ENCODE results near the gene INPP5D.

- no peak for TF ChIP-seq CTCF (IDR thresholded peaks at IDR 0.05; ENCODE audit: low read depth, low read length)
- no peak for TF ChIP-seq EZH2phosphoT487 (IDR thresholded peaks at IDR 0.05; ENCODE audit: low read depth)
Observed at GRCh38 chr2:233145726-233146125, 85.6 kb downstream of the INPP5D start.

Data from OCI-LY3 (cell line).